K562 (cell line): ENCODE measurements around the gene BICD1. TPM values are rescaled to one million over a fixed set of nuclear protein-coding genes. Genes with fewer than 3 reads are reported as not detected.

Experiments used
- ATAC-seq: fragments of 200-7000 bp; cut with Tn5 transposase; 3 replicates; pipeline ENCODE4 v1.9.1; 2020; ENCODE audit warnings: moderate library complexity
- BruUV-seq: library from RNA; stranded (reverse); fragments of 400-500 nt; replicated peaks from 2 replicates; lab custom pipeline; 2021; lab: Mats Ljungman, UMichigan
- CTCF ChIA-PET: fragments of 300-600 bp; formaldehyde crosslinking; extraction: SDS; loops from one replicate; lab custom pipeline; 2021; ENCODE audit warnings: low intra/inter-chr PET ratio; lab: Yijun Ruan, JAX
- POLR2A ChIA-PET: fragments of 300-600, 350-650 bp; sonication (Branson Sonifier 250); formaldehyde crosslinking; extraction: SDS; loops from one replicate; lab custom pipeline; 2021; ENCODE audit warnings: antibody characterized with exemption, inconsistent platforms; lab: Yijun Ruan, JAX
- DNase-seq, 4 experiments: peaks; one replicate each; pipeline versions ENCODE4 v3.0.0 to v3.0.0-alpha.2; 2011 to 2018; ENCODE audit warnings: low spot score in 3 of 4, mixed read lengths in 3 of 4; ENCODE audit errors: extremely low read depth in 1 of 4
- FAIRE-seq: peaks from 2 replicates; lab custom pipeline; 2011; peaks lifted over from hg19 to GRCh38; lab: Jason Lieb, UNC
- H2AFZ ChIP-seq: 2 replicates; pipeline ENCODE4 v1.6.0; 2011; ENCODE audit warnings: low read depth, low read length, control low read depth, inconsistent platforms
- H3K27ac ChIP-seq: fragments of 200-600 bp; 3 replicates; pipeline ENCODE4 v1.8.0; 2011; ENCODE audit warnings: low read depth, mild to moderate bottlenecking, control low read depth, inconsistent platforms, low read length, moderate library complexity, mixed read lengths; ENCODE audit errors: extremely low read depth
- H3K27me3 ChIP-seq, 2 experiments: fragments of 300-600 bp in 1 of 2; 2 replicates in 1 of 2; 3 replicates in 1 of 2; pipeline versions ENCODE4 v1.6.0 to v1.8.0; 2011; ENCODE audit warnings: inconsistent platforms in 2 of 2, low read length in 2 of 2, mild to moderate bottlenecking in 1 of 2, mixed read lengths in 1 of 2, moderate library complexity in 1 of 2; ENCODE audit not compliant: control insufficient read depth in 2 of 2, insufficient read depth in 2 of 2
- H3K36me3 ChIP-seq: fragments of 300-600 bp; 3 replicates; pipeline ENCODE4 v1.8.0; 2011; ENCODE audit warnings: mild to moderate bottlenecking, low read length, inconsistent platforms; ENCODE audit not compliant: control insufficient read depth, insufficient read depth
- H3K4me1 ChIP-seq, 2 experiments: fragments of 200-600 bp in 1 of 2; replicated peaks in 1 of 2; 2 replicates in 1 of 2; 3 replicates in 1 of 2; pipeline versions ENCODE4 v1.5.1 to v1.8.0; 2011; ENCODE audit warnings: inconsistent platforms in 2 of 2, low read length in 2 of 2, mild to moderate bottlenecking in 1 of 2, mixed read lengths in 1 of 2, moderate library complexity in 1 of 2; ENCODE audit not compliant: control insufficient read depth in 2 of 2, insufficient read depth in 2 of 2
- H3K4me2 ChIP-seq: 2 replicates; pipeline ENCODE4 v1.6.1; 2011; ENCODE audit warnings: low read length, control low read depth, inconsistent platforms, mixed read lengths; ENCODE audit not compliant: insufficient read depth
- H3K4me3 ChIP-seq: fragments of 200-600 bp; sonication (generic), shearing (Covaris generic); 2 replicates; pipeline ENCODE4 v1.5.1; 2016; ENCODE audit warnings: control low read depth, inconsistent platforms
- H3K79me2 ChIP-seq: fragments of 200-600 bp; 3 replicates; pipeline ENCODE4 v1.8.0; 2011; ENCODE audit warnings: low read length, inconsistent platforms; ENCODE audit not compliant: control insufficient read depth, insufficient read depth
- H3K9ac ChIP-seq, 2 experiments: 2 replicates each; pipeline versions ENCODE4 v1.6.0 to v1.6.1; 2011; ENCODE audit warnings: low read depth in 2 of 2, low read length in 2 of 2, control low read depth in 1 of 2, inconsistent platforms in 1 of 2, mild to moderate bottlenecking in 1 of 2, mixed read lengths in 1 of 2; ENCODE audit not compliant: insufficient read depth in 1 of 2
- H3K9me1 ChIP-seq: one replicate; pipeline ENCODE4 v1.6.0; 2011; ENCODE audit warnings: inconsistent platforms, mild to moderate bottlenecking, low read length, moderate library complexity; ENCODE audit not compliant: control insufficient read depth, insufficient read depth
- H3K9me3 ChIP-seq: replicated peaks from 2 replicates; pipeline ENCODE4 v1.5.1; 2011; ENCODE audit warnings: low read depth, low read length, inconsistent platforms; ENCODE audit not compliant: control insufficient read depth, insufficient read depth
- H4K20me1 ChIP-seq: replicated peaks from 2 replicates; pipeline ENCODE4 v1.6.1; 2011; ENCODE audit warnings: low read length, inconsistent platforms, mixed read lengths; ENCODE audit not compliant: control insufficient read depth, insufficient read depth
- KLF10 ChIP-seq: fragments of 250-450 bp; sonication (Bioruptor Pico); IDR thresholded peaks from 2 replicates; pipeline ENCODE4 v1.6.1; 2021; ENCODE audit warnings: matching md5 sums
- NFRKB ChIP-seq: fragments of 450-650 bp; IDR thresholded peaks from 2 replicates; pipeline ENCODE4 v1.6.1; 2016; ENCODE audit warnings: low read depth
- ZNF431 ChIP-seq: sonication (generic); formaldehyde crosslinking; IDR thresholded peaks from 2 replicates; pipeline ENCODE4 v1.8.0; 2022; ENCODE audit warnings: mild to moderate bottlenecking, missing genetic modification reagents
- WGBS: fragments of 100-300 bp; shearing (Covaris generic); methylation state at CpG from one replicate; pipeline ENCODE4 v1.1.6; 2016; ENCODE audit warnings: low coverage, mixed read lengths; ENCODE audit not compliant: insufficient coverage; ENCODE audit errors: missing lambda C conversion rate; 5-methylcytosine and 5-hydroxymethylcytosine counted together
- in situ Hi-C: fragments of 300-500 bp; cut with MboI; formaldehyde crosslinking; loops from 4 replicates; pipeline ENCODE4 v1.15.0; 2018; ENCODE audit warnings: inconsistent platforms, mixed read lengths
- intact Hi-C: fragments of 100-400 bp; cut with micrococcal nuclease; formaldehyde crosslinking; loops from 2 replicates; pipeline ENCODE4 v1.14.2; 2022
- polyA plus RNA-seq, 8 experiments: library from polyadenylated mRNA; depleted of rRNA in 4 of 8; stranded (reverse) in 5 of 8; unstranded in 3 of 8; fragments of >200 nt; fragmentation: Nextera tagmentation in 2 of 8; fragmentation: Illumina TruSeq in 1 of 8; extraction: Ambion mirVana in 2 of 8; extraction: Trizol in 1 of 8; gene quantifications; 2 replicates each; pipeline versions ENCODE4 v1.2.1 to v1.2.3, GENCODE V29; 2011 to 2014; ENCODE audit warnings: inconsistent platforms in 1 of 8, missing spikeins in 1 of 8
- total RNA-seq, 7 experiments: library from RNA; depleted of rRNA in 6 of 7; stranded (reverse); fragments of >200 nt in 6 of 7; fragmentation: Illumina TruSeq in 2 of 7; extraction: Trizol in 2 of 7; gene quantifications; 2 replicates each; pipeline versions ENCODE4 v1.2.1 to v1.2.3, GENCODE V29; 2011 to 2021; ENCODE audit warnings: low replicate concordance in 1 of 7
- TF ChIP-seq, protein P1 (sequence below): fragments of 450-650 bp; IDR thresholded peaks from 2 replicates; pipeline ENCODE4 v1.6.1; 2018; ENCODE audit not compliant: partially characterized antibody

Gene BICD1
- total and polyA plus RNA-seq, 9 of the 15 experiments (the other 6 are each of a cell fraction or from before 2014, with no cell fraction given): 3.5 to 21.1 (median 12.5) TPM

DNA sequence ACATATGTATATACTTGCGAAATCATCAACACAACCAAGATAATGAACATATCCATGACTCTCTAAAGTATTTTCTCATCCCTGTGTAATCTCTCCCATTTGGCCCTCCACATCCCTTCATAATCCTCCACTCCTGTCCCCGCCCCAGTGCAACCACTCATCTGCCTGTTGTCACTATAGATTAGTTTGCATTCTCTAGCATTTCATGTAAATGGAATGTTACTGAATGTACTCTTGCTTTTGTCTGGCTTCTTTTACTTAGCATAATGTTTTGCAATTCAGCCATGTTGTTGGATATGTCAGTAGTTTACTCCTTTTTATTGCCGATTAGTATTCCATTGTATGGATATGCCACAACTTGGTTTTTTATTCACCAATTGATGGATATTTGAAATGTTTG, 99.1 kb downstream of the BICD1 start:
- intact Hi-C loops (no loop called here), in situ Hi-C loops (no loop called here)
- Histone ChIP-seq H3K79me2 (no peaks in the 10 kb centered on the region), H3K36me3 (no peaks in the 10 kb centered on the region), H3K4me3 (no peak overlapping the region), H3K4me1 (no peaks in the 10 kb centered on the region), H2AFZ (no peak overlapping the region), H3K9ac (no peak overlapping the region), H4K20me1 (no peaks in the 10 kb centered on the region), H3K4me2 (no peak overlapping the region), H3K27me3 (no peaks in the 10 kb centered on the region), H3K27ac (no peak overlapping the region), H3K9me3 (no peaks in the 10 kb centered on the region), H3K9me1 (no peaks in the 10 kb centered on the region)
- ATAC-seq (no peak), DNase-seq (no peak), FAIRE-seq (no peak)
- TF ChIP-seq NFRKB (no peak), KLF10 (CRISPR knock-in tag) (no peak), ZNF431 (no peak)
- TF ChIP-seq, protein P1, sequence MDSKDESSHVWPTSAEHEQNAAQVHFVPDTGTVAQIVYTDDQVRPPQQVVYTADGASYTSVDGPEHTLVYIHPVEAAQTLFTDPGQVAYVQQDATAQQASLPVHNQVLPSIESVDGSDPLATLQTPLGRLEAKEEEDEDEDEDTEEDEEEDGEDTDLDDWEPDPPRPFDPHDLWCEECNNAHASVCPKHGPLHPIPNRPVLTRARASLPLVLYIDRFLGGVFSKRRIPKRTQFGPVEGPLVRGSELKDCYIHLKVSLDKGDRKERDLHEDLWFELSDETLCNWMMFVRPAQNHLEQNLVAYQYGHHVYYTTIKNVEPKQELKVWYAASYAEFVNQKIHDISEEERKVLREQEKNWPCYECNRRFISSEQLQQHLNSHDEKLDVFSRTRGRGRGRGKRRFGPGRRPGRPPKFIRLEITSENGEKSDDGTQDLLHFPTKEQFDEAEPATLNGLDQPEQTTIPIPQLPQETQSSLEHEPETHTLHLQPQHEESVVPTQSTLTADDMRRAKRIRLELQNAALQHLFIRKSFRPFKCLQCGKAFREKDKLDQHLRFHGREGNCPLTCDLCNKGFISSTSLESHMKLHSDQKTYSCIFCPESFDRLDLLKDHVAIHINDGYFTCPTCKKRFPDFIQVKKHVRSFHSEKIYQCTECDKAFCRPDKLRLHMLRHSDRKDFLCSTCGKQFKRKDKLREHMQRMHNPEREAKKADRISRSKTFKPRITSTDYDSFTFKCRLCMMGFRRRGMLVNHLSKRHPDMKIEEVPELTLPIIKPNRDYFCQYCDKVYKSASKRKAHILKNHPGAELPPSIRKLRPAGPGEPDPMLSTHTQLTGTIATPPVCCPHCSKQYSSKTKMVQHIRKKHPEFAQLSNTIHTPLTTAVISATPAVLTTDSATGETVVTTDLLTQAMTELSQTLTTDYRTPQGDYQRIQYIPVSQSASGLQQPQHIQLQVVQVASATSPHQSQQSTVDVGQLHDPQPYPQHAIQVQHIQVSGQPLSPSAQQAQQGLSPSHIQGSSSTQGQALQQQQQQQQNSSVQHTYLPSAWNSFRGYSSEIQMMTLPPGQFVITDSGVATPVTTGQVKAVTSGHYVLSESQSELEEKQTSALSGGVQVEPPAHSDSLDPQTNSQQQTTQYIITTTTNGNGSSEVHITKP: no peak
- CTCF ChIA-PET: no interaction called here
- WGBS: 71% methylated on average over 3 of the region's 3 CpGs
- no TSS peak for BruUV-seq
- POLR2A ChIA-PET: no interaction called here
